OCI-LY3 (cell line): Measurements from ENCODE around the gene SLC10A3.

Experiments used
- H2AFZ ChIP-seq: fragments of 200-600, 300-600 bp; shearing (Covaris generic); 2 replicates; pipeline ENCODE4 v1.6.0; 2014; ENCODE audit warnings: antibody characterized with exemption, low read depth, low read length
- H3K27ac ChIP-seq: fragments of 200-600, 300-600 bp; sonication (generic); 2 replicates; pipeline ENCODE4 v1.5.1; 2014; ENCODE audit warnings: mild to moderate bottlenecking, low read length, moderate library complexity, mixed read lengths
- H3K27me3 ChIP-seq: fragments of 200-600, 300-600 bp; sonication (generic); 2 replicates; pipeline ENCODE4 v1.6.1; 2014; ENCODE audit warnings: low read depth, low read length, mixed read lengths
- H3K36me3 ChIP-seq: fragments of 200-600, 300-600 bp; sonication (generic); replicated peaks from 2 replicates; pipeline ENCODE3; 2014; ENCODE audit warnings: low read depth, low read length, mixed read lengths
- H3K4me1 ChIP-seq: fragments of 300-600, 200-600 bp; sonication (generic); 2 replicates; pipeline ENCODE4 v1.6.1; 2014; ENCODE audit warnings: low read length, mixed read lengths
- H3K4me2 ChIP-seq: fragments of 200-600, 300-600 bp; sonication (generic); 2 replicates; pipeline ENCODE4 v1.6.1; 2014; ENCODE audit warnings: low read length, mixed read lengths
- H3K4me3 ChIP-seq: fragments of 300-600, 200-600 bp; sonication (generic); 2 replicates; pipeline ENCODE4 v1.5.1; 2014; ENCODE audit warnings: antibody characterized with exemption, mild to moderate bottlenecking, low read length, moderate library complexity
- H3K79me2 ChIP-seq: fragments of 300-600, 200-600 bp; shearing (Covaris generic); 2 replicates; pipeline ENCODE4 v1.6.1; 2014; ENCODE audit warnings: mild to moderate bottlenecking, low read length, mixed read lengths
- H3K9ac ChIP-seq: fragments of 300-600, 200-600 bp; shearing (Covaris generic); 2 replicates; pipeline ENCODE4 v1.6.0; 2014; ENCODE audit warnings: mild to moderate bottlenecking, low read length, moderate library complexity
- H3K9me3 ChIP-seq: fragments of 200-600, 300-600 bp; shearing (Covaris generic); 2 replicates; pipeline ENCODE4 v1.6.1; 2014; ENCODE audit warnings: low read length, mixed read lengths; ENCODE audit not compliant: insufficient read depth
- H4K20me1 ChIP-seq: fragments of 200-600, 300-600 bp; sonication (generic); 2 replicates; pipeline ENCODE4 v1.6.1; 2016; ENCODE audit warnings: low read length, mixed read lengths; ENCODE audit not compliant: insufficient read depth
- EZH2phosphoT487 ChIP-seq: fragments of 200-600 bp; shearing (Covaris generic); IDR thresholded peaks from 2 replicates; pipeline ENCODE4 v1.6.1; 2018; ENCODE audit warnings: antibody characterized with exemption, mixed run types, low read depth
- TF ChIP-seq, protein P1 (sequence below): fragments of 200-600, 300-600 bp; sonication (generic); IDR thresholded peaks from 2 replicates; pipeline ENCODE4 v1.5.1; 2014; ENCODE audit warnings: antibody characterized with exemption, low read length, low read depth

Gene SLC10A3

DNA sequence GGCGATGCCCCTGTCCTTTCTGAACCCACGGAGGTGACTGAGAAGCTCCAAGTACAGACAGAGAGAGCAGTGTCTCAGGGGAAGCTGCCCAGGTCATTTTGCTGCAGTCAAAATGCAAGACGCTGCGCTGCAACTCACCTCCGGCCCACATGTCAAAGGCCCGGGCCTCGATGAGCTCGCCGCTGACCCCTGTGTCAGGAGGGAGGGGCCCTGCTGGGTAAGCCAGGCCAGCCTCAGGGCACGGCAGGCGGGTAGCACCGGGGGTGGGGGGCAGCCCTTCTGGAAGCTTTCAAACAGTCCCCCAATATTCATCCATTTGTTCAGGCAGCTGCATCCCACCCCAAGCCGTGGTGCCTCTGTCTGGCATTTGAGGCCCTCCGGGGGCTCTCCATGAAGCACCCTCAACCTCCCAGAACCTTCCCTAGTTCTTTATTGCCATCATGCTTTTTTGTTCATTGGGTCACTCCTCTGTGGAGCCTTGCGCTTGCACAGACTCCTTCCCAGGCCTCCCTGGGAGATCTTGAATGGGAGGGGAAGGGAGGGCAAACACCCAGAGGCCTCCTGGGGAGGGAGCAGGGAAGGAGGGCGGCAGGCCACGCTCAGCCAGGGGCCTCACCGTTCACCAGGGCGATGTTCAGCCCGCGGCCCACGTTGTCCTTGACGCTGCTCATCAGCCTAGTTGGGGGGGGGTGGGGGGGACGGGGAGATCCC, 17.4 kb upstream of the SLC10A3 start:
- Histone ChIP-seq H3K4me2 (no peak overlapping the region), H3K4me3 (no peak overlapping the region), H3K36me3 (peaks cover 7% of the 10 kb centered on the region), H3K9me3 (no peaks in the 10 kb centered on the region), H3K27ac (no peak overlapping the region), H3K4me1 (no peaks in the 10 kb centered on the region), H3K9ac (no peak overlapping the region), H4K20me1 (no peaks in the 10 kb centered on the region), H3K27me3 (no peaks in the 10 kb centered on the region), H3K79me2 (no peaks in the 10 kb centered on the region), H2AFZ (no peak overlapping the region)
- no peak for TF ChIP-seq EZH2phosphoT487
- TF ChIP-seq, protein P1, sequence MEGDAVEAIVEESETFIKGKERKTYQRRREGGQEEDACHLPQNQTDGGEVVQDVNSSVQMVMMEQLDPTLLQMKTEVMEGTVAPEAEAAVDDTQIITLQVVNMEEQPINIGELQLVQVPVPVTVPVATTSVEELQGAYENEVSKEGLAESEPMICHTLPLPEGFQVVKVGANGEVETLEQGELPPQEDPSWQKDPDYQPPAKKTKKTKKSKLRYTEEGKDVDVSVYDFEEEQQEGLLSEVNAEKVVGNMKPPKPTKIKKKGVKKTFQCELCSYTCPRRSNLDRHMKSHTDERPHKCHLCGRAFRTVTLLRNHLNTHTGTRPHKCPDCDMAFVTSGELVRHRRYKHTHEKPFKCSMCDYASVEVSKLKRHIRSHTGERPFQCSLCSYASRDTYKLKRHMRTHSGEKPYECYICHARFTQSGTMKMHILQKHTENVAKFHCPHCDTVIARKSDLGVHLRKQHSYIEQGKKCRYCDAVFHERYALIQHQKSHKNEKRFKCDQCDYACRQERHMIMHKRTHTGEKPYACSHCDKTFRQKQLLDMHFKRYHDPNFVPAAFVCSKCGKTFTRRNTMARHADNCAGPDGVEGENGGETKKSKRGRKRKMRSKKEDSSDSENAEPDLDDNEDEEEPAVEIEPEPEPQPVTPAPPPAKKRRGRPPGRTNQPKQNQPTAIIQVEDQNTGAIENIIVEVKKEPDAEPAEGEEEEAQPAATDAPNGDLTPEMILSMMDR = no peak

DNA sequence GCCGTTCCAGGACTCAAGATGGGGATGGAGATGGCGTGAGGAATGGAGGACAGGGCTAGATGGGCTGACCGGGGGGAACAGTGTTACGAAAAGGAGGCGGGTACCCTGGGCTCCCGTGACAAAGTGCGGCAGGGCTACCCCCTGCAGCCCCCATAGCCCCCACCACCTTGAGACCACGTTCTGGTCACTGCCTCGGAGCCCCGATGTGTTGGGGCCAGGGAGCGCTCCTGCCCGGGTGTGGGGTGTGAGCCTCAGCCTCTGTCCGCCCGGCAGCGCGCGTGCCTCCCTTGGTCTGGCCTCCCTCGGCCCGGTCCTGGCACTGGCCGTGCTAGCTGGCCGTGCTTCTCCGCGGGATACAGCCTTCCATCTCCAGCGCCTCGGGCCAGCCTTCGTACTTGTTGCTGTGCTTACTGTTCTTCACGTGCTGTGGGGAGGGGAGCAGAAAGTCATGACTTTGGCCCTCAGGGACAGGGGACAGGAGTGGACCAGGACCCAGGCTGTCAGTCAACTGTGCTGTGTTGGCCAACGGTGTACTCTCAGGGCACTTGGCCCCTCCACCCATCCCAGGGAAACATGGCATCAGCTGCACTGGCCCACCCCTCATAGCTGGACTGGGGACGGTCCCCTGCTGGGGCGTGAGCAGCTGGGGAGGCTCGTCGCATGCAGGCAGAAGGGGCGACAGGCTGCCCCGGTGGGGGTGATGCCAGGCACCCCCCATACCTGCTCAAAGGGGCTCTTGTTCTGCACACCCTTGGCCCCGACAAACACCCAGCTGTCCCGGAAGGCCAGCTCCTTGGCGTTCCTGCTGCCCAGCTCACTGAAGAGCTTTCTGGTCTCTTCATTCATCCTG, 16.3 kb upstream of the SLC10A3 start:
- Histone ChIP-seq H3K9me3 (no peaks in the 10 kb centered on the region), H4K20me1 (no peaks in the 10 kb centered on the region), H3K4me3 (no peak overlapping the region), H3K4me2 (no peak overlapping the region), H3K36me3 (peaks cover 7% of the 10 kb centered on the region), H3K4me1 (no peaks in the 10 kb centered on the region), H3K27ac (no peak overlapping the region), H3K9ac (no peak overlapping the region), H3K79me2 (no peaks in the 10 kb centered on the region), H3K27me3 (no peaks in the 10 kb centered on the region), H2AFZ (no peak overlapping the region)
- no peak for TF ChIP-seq EZH2phosphoT487
- TF ChIP-seq, protein P1 = no peak

DNA sequence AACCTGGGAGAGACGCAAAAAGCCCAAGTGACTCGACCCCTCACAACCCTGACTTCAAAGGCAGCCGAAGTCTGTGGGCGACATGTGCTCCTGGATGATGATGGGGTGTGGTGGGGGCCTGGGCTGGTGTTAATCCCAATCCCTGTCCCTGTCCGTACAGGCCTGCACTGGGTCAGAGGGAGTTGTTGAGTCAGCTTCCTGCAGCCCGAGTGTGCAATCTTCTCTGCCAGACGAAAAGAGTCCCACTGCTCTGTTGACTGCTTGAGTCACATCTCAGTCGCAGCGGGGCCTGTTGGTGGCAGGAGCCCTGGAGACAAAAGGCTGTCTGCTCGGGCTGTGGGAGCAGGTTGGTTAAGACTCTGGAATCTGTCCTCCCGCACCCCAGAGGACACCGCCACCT, 15.3 kb upstream of the SLC10A3 start:
- Histone ChIP-seq H3K4me2 (no peak overlapping the region), H3K9me3 (no peaks in the 10 kb centered on the region), H3K4me1 (no peaks in the 10 kb centered on the region), H2AFZ (no peak overlapping the region), H3K27me3 (no peaks in the 10 kb centered on the region), H3K27ac (no peak overlapping the region), H3K79me2 (no peaks in the 10 kb centered on the region), H3K4me3 (no peak overlapping the region), H3K9ac (no peak overlapping the region), H4K20me1 (no peaks in the 10 kb centered on the region), H3K36me3 (peaks cover 7% of the 10 kb centered on the region)
- TF ChIP-seq EZH2phosphoT487 = no peak
- TF ChIP-seq, protein P1 = no peak

DNA sequence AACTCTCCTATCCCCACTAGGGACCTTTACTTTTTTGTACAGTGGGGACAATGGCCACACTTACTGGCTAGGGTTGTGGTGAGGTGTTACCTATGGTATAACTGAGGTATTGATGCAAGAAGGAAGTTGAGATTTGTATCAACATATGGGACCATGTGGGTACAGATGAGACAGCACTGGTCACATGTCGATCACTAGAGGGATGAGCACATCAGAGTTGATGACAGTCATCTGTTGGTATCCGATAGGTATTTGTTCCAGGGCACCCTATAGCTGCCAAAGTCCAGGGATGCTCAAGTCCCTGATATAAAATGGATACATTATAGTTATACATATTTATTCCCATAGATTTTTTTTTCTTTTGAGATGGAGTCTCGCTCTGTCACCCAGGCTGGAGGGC, 12.6 kb upstream of the SLC10A3 start:
- H3K4me1 ChIP-seq = peaks cover under 1% of the 10 kb centered on the region; the same call in 1 of the 2 replicates
- no peak overlapping the region for H3K9ac ChIP-seq
- no peaks in the 10 kb centered on the region for H3K9me3 ChIP-seq
- no peak overlapping the region for H2AFZ ChIP-seq
- TF ChIP-seq, protein P1 = no peak
- TF ChIP-seq EZH2phosphoT487 = no peak
- no peak overlapping the region for H3K4me3 ChIP-seq
- H4K20me1 ChIP-seq = no peaks in the 10 kb centered on the region
- no peak overlapping the region for H3K4me2 ChIP-seq
- H3K79me2 ChIP-seq = no peaks in the 10 kb centered on the region
- H3K36me3 ChIP-seq = no peaks in the 10 kb centered on the region
- H3K27ac ChIP-seq = no peak overlapping the region
- no peaks in the 10 kb centered on the region for H3K27me3 ChIP-seq
